Vagina (tissue), 2 donors: ENCODE results near the gene TTLL5. TPM values are rescaled to one million over a fixed set of nuclear protein-coding genes. Genes with fewer than 3 reads are reported as not detected.

Source experiments
- DNase-seq, 2 donors: peaks; one replicate each; pipeline ENCODE4 v3.0.0-alpha.2; 2017; ENCODE audit errors: extremely low spot score in 2 of 2
- H3K27ac ChIP-seq: fragments of 200-600 bp; sonication (generic); one replicate; pipeline ENCODE4 v1.5.1; 2019
- H3K27me3 ChIP-seq: fragments of 200-600 bp; sonication (generic); one replicate; pipeline ENCODE4 v1.5.1; 2019
- H3K36me3 ChIP-seq, 2 donors: fragments of 200-600 bp; sonication (generic); one replicate each; pipeline ENCODE4 v1.5.1; 2017 to 2019
- H3K4me1 ChIP-seq: fragments of 200-600 bp; sonication (generic); one replicate; pipeline ENCODE4 v1.5.1; 2019
- H3K4me3 ChIP-seq, 2 donors: fragments of 200-600 bp; sonication (generic); 1 replicate in 1 of 2; 2 replicates in 1 of 2; pipeline ENCODE4 v1.5.1; 2016 to 2019
- H3K9me3 ChIP-seq: fragments of 200-600 bp; sonication (generic); one replicate; pipeline ENCODE4 v1.5.1; 2019
- POLR2A ChIP-seq, 2 donors: fragments of 450-650 bp; IDR thresholded peaks; one replicate each; pipeline ENCODE4 v1.6.1; 2017; ENCODE audit warnings: antibody characterized with exemption in 2 of 2, mild to moderate bottlenecking in 2 of 2, moderate library complexity in 2 of 2
- POLR2AphosphoS5 ChIP-seq, 2 donors: sonication (generic); formaldehyde crosslinking; IDR thresholded peaks; one replicate each; pipeline ENCODE4 v1.9.0; 2017; ENCODE audit warnings: antibody characterized with exemption in 2 of 2, mild to moderate bottlenecking in 2 of 2, low read depth in 1 of 2; ENCODE audit not compliant: insufficient read depth in 1 of 2
- intact Hi-C: fragments of 100-400 bp; cut with DNase I; formaldehyde crosslinking; loops from one replicate; pipeline ENCODE4 v1.15.1; 2023
- total RNA-seq: library from RNA; depleted of rRNA; stranded (reverse); fragments of >200 nt; gene quantifications from one replicate; pipeline ENCODE4 v1.2.3, GENCODE V29; 2016
- TF ChIP-seq, protein P1 (sequence below), 3 experiments: fragments of 450-650 bp in 2 of 3; fragments of 200-600 bp in 1 of 3; sonication (generic) in 1 of 3; IDR thresholded peaks; one replicate each; pipeline ENCODE4 v1.5.1; 2017 to 2019; ENCODE audit warnings: antibody characterized with exemption in 3 of 3, mild to moderate bottlenecking in 2 of 3, moderate library complexity in 2 of 3

TTLL5 gene
- total RNA-seq, 1 donor from 2014 or later, result 43.0 TPM

- no peak overlapping the region for H3K4me3 ChIP-seq
- no peaks in the 10 kb centered on the region for H3K27me3 ChIP-seq
- TF ChIP-seq POLR2A (IDR thresholded peaks at IDR 0.05) (no peak), POLR2AphosphoS5 (IDR thresholded peaks at IDR 0.05; ENCODE audit: insufficient read depth in 1 of 2, low read depth in 1 of 2) (no peak)
- TF ChIP-seq, protein P1, sequence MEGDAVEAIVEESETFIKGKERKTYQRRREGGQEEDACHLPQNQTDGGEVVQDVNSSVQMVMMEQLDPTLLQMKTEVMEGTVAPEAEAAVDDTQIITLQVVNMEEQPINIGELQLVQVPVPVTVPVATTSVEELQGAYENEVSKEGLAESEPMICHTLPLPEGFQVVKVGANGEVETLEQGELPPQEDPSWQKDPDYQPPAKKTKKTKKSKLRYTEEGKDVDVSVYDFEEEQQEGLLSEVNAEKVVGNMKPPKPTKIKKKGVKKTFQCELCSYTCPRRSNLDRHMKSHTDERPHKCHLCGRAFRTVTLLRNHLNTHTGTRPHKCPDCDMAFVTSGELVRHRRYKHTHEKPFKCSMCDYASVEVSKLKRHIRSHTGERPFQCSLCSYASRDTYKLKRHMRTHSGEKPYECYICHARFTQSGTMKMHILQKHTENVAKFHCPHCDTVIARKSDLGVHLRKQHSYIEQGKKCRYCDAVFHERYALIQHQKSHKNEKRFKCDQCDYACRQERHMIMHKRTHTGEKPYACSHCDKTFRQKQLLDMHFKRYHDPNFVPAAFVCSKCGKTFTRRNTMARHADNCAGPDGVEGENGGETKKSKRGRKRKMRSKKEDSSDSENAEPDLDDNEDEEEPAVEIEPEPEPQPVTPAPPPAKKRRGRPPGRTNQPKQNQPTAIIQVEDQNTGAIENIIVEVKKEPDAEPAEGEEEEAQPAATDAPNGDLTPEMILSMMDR (IDR thresholded peaks at IDR 0.05), result no peak
- H3K27ac ChIP-seq, result no peak overlapping the region
- H3K36me3 ChIP-seq, result no peaks in the 10 kb centered on the region
- intact Hi-C loops, result no loop called here
- no peak for DNase-seq
- peaks cover under 1% of the 10 kb centered on the region for H3K4me1 ChIP-seq
- H3K9me3 ChIP-seq, result no peaks in the 10 kb centered on the region
These were observed 187.3 kb downstream of the TTLL5 start for GRCh38 chr14:75848167-75848913.

GRCh38 chr14:75849300-75849895 lies 188.4 kb downstream of the TTLL5 start:
- H3K4me3 ChIP-seq, result no peak overlapping the region
- no peaks in the 10 kb centered on the region for H3K36me3 ChIP-seq
- no peaks in the 10 kb centered on the region for H3K9me3 ChIP-seq
- TF ChIP-seq POLR2AphosphoS5 (IDR thresholded peaks at IDR 0.05; ENCODE audit: insufficient read depth in 1 of 2, low read depth in 1 of 2), result no peak
- TF ChIP-seq, protein P1 (IDR thresholded peaks at IDR 0.05), result no peak
- no peak for TF ChIP-seq POLR2A (IDR thresholded peaks at IDR 0.05)
- H3K27me3 ChIP-seq, result no peaks in the 10 kb centered on the region
- H3K27ac ChIP-seq, result no peak overlapping the region
- H3K4me1 ChIP-seq, result no peaks in the 10 kb centered on the region
- DNase-seq, result no peak
- intact Hi-C loops, result no loop called here

GRCh38 chr14:75851574-75851866 lies 190.5 kb downstream of the TTLL5 start:
- Histone ChIP-seq H3K36me3 (peaks cover 0 to 6% of the 10 kb centered on the region in 2 donors), H3K4me3 (no peak overlapping the region), H3K9me3 (no peaks in the 10 kb centered on the region), H3K27ac (no peak overlapping the region), H3K4me1 (no peaks in the 10 kb centered on the region), H3K27me3 (no peaks in the 10 kb centered on the region)
- TF ChIP-seq POLR2AphosphoS5 (IDR thresholded peaks at IDR 0.05; ENCODE audit: insufficient read depth in 1 of 2, low read depth in 1 of 2) (no peak), POLR2A (IDR thresholded peaks at IDR 0.05) (no peak)
- TF ChIP-seq, protein P1 (IDR thresholded peaks at IDR 0.05), result no peak
- intact Hi-C loops, result no loop called here
- DNase-seq, result no peak

DNA sequence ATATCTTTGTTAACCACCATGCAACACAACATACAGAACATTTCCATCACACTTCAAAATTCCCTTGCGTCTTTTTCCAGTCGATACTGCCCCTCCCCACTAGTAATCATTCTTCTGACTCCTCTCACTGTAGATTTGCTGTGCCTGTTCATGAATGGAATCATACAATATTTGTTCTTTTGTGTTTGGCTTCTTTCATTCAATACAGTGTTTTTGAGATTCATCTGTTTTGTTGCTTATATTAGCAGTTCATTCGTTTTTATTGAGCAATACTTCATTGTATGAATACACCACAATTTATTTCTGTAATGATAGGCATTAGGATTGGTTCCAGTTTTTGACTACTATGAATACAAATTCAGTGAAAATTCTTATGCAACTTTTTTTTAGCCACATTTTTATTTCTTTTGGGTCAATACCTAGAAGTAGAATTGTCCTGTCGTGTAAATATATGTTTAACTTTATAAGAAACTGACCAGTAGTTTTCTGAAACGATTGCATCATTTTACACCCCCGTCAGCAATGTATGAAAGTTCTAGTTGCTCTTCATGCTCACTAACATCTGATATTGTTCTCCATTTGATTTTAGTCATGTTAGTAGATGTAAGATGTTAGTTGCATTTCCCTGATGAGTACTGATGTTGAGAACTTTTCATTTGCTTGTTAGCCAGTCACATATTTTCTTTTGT lies 193.2 kb downstream of the TTLL5 start:
- Histone ChIP-seq H3K9me3 (no peaks in the 10 kb centered on the region), H3K27me3 (no peaks in the 10 kb centered on the region), H3K4me1 (no peaks in the 10 kb centered on the region), H3K36me3 (peaks cover 0 to 6% of the 10 kb centered on the region in 2 donors), H3K4me3 (no peak overlapping the region), H3K27ac (no peak overlapping the region)
- intact Hi-C loops, result no loop called here
- TF ChIP-seq POLR2AphosphoS5 (IDR thresholded peaks at IDR 0.05; ENCODE audit: insufficient read depth in 1 of 2, low read depth in 1 of 2), result no peak
- TF ChIP-seq, protein P1 (IDR thresholded peaks at IDR 0.05), result no peak
- no peak for TF ChIP-seq POLR2A (IDR thresholded peaks at IDR 0.05)
- no peak for DNase-seq

GRCh38 chr14:75857199-75857598 lies 196.2 kb downstream of the TTLL5 start:
- no peak for TF ChIP-seq POLR2A (IDR thresholded peaks at IDR 0.05)
- intact Hi-C loops, result no loop called here
- no peak overlapping the region for H3K4me3 ChIP-seq
- no peaks in the 10 kb centered on the region for H3K27me3 ChIP-seq
- H3K27ac ChIP-seq, result no peak overlapping the region
- no peaks in the 10 kb centered on the region for H3K9me3 ChIP-seq
- DNase-seq, result no peak
- H3K36me3 ChIP-seq, result peaks cover 0 to 6% of the 10 kb centered on the region in 2 donors
- H3K4me1 ChIP-seq, result no peaks in the 10 kb centered on the region
